Fibroblast of lung (primary cell): ENCODE data around the gene IL23R. TPM values are rescaled to one million over a fixed set of nuclear protein-coding genes. Genes with fewer than 3 reads are reported as not detected.

ENCODE experiments used
- DNase-seq, 2 donors: peaks; one replicate each; pipeline versions ENCODE4 v3.0.0 to v3.0.0-alpha.2; 2010; ENCODE audit warnings: low read depth in 2 of 2
- H2AFZ ChIP-seq: 2 replicates; pipeline ENCODE4 v1.5.1; 2012; ENCODE audit warnings: low read length, control low read depth, inconsistent platforms
- H3K27ac ChIP-seq: 2 replicates; pipeline ENCODE4 v1.5.1; 2011; ENCODE audit warnings: low read length, control low read depth; ENCODE audit not compliant: insufficient read depth
- H3K27me3 ChIP-seq: 2 replicates; pipeline ENCODE4 v1.5.1; 2011; ENCODE audit warnings: mild to moderate bottlenecking, low read length; ENCODE audit not compliant: control insufficient read depth, insufficient read depth
- H3K36me3 ChIP-seq: 2 replicates; pipeline ENCODE4 v1.5.1; 2011; ENCODE audit warnings: low read length; ENCODE audit not compliant: control insufficient read depth, insufficient read depth
- H3K4me1 ChIP-seq: 2 replicates; pipeline ENCODE4 v1.5.1; 2011; ENCODE audit warnings: low read length; ENCODE audit not compliant: control insufficient read depth, insufficient read depth; ENCODE audit errors: extremely low read depth
- H3K4me2 ChIP-seq: 2 replicates; pipeline ENCODE4 v1.5.1; 2011; ENCODE audit warnings: low read length, control low read depth; ENCODE audit not compliant: insufficient read depth; ENCODE audit errors: extremely low read depth
- H3K4me3 ChIP-seq, 4 experiments: fragments of 200-600 bp in 1 of 4; sonication (generic) in 1 of 4; replicated peaks in 1 of 4; 2 replicates each; pipeline ENCODE4 v1.5.1; 2011 to 2016; ENCODE audit warnings: low read length in 4 of 4, low read depth in 3 of 4, mild to moderate bottlenecking in 3 of 4, control low read depth in 2 of 4, inconsistent platforms in 1 of 4, mixed read lengths in 1 of 4; ENCODE audit not compliant: insufficient read depth in 1 of 4; ENCODE audit errors: control extremely low read depth in 1 of 4
- H3K79me2 ChIP-seq: 2 replicates; pipeline ENCODE4 v1.5.1; 2012; ENCODE audit warnings: mild to moderate bottlenecking, low read length, inconsistent platforms; ENCODE audit not compliant: control insufficient read depth, insufficient read depth
- H3K9ac ChIP-seq: 2 replicates; pipeline ENCODE4 v1.5.1; 2011; ENCODE audit warnings: mild to moderate bottlenecking, low read length, control low read depth; ENCODE audit not compliant: insufficient read depth
- H3K9me3 ChIP-seq: 2 replicates; pipeline ENCODE4 v1.5.1; 2012; ENCODE audit warnings: low read depth, low read length; ENCODE audit not compliant: control insufficient read depth, insufficient read depth
- H4K20me1 ChIP-seq: 2 replicates; pipeline ENCODE4 v1.5.1; 2011; ENCODE audit warnings: low read length; ENCODE audit not compliant: control insufficient read depth, insufficient read depth; ENCODE audit errors: extremely low read depth
- EZH2 ChIP-seq: IDR thresholded peaks from 2 replicates; pipeline ENCODE4 v1.5.1; 2012; ENCODE audit warnings: low read length, control low read depth, mild to moderate bottlenecking; ENCODE audit errors: missing control alignments
- polyA plus RNA-seq, 2 donors: library from polyadenylated mRNA; depleted of rRNA in 1 of 2; stranded (reverse) in 1 of 2; unstranded in 1 of 2; fragments of >200 nt; gene quantifications; 2 replicates each; pipeline ENCODE4 v1.2.1, GENCODE V29; 2011 to 2012; ENCODE audit warnings: missing spikeins in 1 of 2
- total RNA-seq: library from RNA; depleted of rRNA; stranded (reverse); fragments of >200 nt; gene quantifications from 2 replicates; pipeline ENCODE4 v1.2.1, GENCODE V29; 2014
- TF ChIP-seq, protein P1 (sequence below), 2 donors: IDR thresholded peaks in 1 of 2; conservative IDR thresholded peaks in 1 of 2; 1 replicate in 1 of 2; 2 replicates in 1 of 2; pipeline ENCODE4 v1.5.1; 2011 to 2012; ENCODE audit warnings: low read length in 2 of 2, control low read depth in 1 of 2, inconsistent platforms in 1 of 2, low read depth in 1 of 2, mild to moderate bottlenecking in 1 of 2

IL23R gene
- total and polyA plus RNA-seq, 2 donors (not counting 1 experiment from before 2014, with no cell fraction given), result not detected

DNA sequence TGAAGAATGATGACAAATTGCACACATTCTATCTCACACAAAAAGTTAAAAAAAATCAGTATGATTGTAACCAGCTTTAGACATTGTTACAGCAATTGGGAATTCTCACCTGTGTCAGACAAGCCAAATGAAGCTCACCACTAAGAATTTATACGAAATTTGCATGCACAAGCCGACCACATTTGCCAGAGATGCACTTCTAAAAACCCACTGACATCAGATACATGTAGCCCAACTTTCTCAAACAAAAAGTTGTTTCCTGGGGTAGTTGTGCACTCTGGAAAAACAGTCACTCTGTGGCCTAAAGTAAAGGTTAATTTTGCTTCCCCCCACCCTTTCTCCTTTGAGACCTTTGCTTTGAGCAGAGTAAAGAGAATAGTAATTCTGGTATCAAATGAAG is 73.5 kb downstream of the IL23R start:
- no peak for TF ChIP-seq EZH2
- TF ChIP-seq, protein P1, sequence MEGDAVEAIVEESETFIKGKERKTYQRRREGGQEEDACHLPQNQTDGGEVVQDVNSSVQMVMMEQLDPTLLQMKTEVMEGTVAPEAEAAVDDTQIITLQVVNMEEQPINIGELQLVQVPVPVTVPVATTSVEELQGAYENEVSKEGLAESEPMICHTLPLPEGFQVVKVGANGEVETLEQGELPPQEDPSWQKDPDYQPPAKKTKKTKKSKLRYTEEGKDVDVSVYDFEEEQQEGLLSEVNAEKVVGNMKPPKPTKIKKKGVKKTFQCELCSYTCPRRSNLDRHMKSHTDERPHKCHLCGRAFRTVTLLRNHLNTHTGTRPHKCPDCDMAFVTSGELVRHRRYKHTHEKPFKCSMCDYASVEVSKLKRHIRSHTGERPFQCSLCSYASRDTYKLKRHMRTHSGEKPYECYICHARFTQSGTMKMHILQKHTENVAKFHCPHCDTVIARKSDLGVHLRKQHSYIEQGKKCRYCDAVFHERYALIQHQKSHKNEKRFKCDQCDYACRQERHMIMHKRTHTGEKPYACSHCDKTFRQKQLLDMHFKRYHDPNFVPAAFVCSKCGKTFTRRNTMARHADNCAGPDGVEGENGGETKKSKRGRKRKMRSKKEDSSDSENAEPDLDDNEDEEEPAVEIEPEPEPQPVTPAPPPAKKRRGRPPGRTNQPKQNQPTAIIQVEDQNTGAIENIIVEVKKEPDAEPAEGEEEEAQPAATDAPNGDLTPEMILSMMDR (conservative IDR thresholded peaks at IDR 0.05 in 1 of 2, IDR thresholded peaks at IDR 0.05 in 1 of 2; ENCODE audit: low read depth in 1 of 2, low read length in 2 of 2), result no peak
- no peaks in the 10 kb centered on the region for H3K4me1 ChIP-seq
- no peaks in the 10 kb centered on the region for H3K79me2 ChIP-seq
- H3K36me3 ChIP-seq, result no peaks in the 10 kb centered on the region
- no peak overlapping the region for H3K9ac ChIP-seq
- no peaks in the 10 kb centered on the region for H3K9me3 ChIP-seq
- H3K4me3 ChIP-seq, result no peak overlapping the region
- no peaks in the 10 kb centered on the region for H4K20me1 ChIP-seq
- no peak for DNase-seq
- no peaks in the 10 kb centered on the region for H3K27me3 ChIP-seq
- H3K4me2 ChIP-seq, result no peak overlapping the region
- no peak overlapping the region for H3K27ac ChIP-seq
- H2AFZ ChIP-seq, result no peak overlapping the region

DNA sequence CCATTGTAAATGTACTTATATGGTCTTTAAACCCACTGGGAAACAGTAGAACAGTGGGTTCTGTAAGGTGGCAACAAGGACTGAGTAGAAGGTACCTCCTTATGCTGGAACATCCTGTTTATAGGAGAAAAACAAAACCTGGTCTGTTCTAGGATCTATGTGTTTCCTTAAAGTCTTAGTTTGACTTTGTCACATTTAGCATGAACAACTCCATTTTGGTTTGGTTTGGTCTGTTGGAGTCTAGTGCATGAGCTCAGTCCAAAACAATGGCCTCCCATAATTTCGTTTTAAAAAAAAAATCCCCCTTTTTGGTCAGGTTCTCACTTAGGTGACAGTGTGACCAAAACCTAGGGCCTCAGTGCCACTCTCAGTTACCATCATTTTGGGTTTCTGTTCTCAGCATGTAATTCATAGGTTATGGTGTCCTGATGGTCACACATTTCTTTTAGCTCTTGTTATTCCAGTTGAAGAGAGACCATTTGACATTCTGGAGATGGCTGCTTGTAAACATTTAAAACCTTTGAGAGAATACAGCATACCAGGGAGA is 75.0 kb downstream of the IL23R start:
- no peaks in the 10 kb centered on the region for H4K20me1 ChIP-seq
- no peaks in the 10 kb centered on the region for H3K9me3 ChIP-seq
- no peak overlapping the region for H3K4me3 ChIP-seq
- DNase-seq, result no peak
- H3K27ac ChIP-seq, result no peak overlapping the region
- no peak overlapping the region for H2AFZ ChIP-seq
- H3K27me3 ChIP-seq, result no peaks in the 10 kb centered on the region
- no peaks in the 10 kb centered on the region for H3K36me3 ChIP-seq
- H3K4me1 ChIP-seq, result no peaks in the 10 kb centered on the region
- no peak for TF ChIP-seq EZH2
- no peak overlapping the region for H3K9ac ChIP-seq
- H3K4me2 ChIP-seq, result no peak overlapping the region
- no peaks in the 10 kb centered on the region for H3K79me2 ChIP-seq

DNA sequence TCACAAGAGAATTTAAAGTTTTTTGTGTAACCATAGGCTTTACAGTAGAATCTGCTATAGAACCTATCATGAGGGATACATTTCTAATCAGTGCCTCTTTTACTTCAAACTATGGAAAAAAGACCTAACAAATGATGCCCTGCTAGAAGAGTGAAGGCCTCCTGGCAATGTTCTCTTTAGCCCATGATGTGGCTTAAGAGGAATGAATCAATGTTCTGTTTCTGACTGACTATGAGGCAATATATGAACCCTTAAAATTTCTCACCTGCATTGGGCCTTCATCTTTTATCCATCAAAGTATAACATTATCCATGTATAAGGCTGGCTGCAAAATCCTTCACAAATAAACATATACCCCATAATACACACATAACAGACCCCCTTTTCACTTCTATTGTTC is 75.8 kb downstream of the IL23R start:
- DNase-seq, result no peak
- no peaks in the 10 kb centered on the region for H4K20me1 ChIP-seq
- TF ChIP-seq, protein P1 (conservative IDR thresholded peaks at IDR 0.05 in 1 of 2, IDR thresholded peaks at IDR 0.05 in 1 of 2; ENCODE audit: low read depth in 1 of 2, low read length in 2 of 2), result no peak
- H3K27me3 ChIP-seq, result no peaks in the 10 kb centered on the region
- H3K9ac ChIP-seq, result no peak overlapping the region
- no peak overlapping the region for H3K4me3 ChIP-seq
- H3K36me3 ChIP-seq, result no peaks in the 10 kb centered on the region
- no peak overlapping the region for H3K4me2 ChIP-seq
- no peaks in the 10 kb centered on the region for H3K4me1 ChIP-seq
- H2AFZ ChIP-seq, result no peak overlapping the region
- no peak overlapping the region for H3K27ac ChIP-seq
- H3K9me3 ChIP-seq, result no peaks in the 10 kb centered on the region
- H3K79me2 ChIP-seq, result no peaks in the 10 kb centered on the region
